T-helper 1 cell (primary cell): ENCODE data around the gene ZBED4.

Experiments used
- DNase-seq, 5 donors: peaks; one replicate each; pipeline ENCODE4 v3.0.0-alpha.2; 2012 to 2020

Gene ZBED4

DNA sequence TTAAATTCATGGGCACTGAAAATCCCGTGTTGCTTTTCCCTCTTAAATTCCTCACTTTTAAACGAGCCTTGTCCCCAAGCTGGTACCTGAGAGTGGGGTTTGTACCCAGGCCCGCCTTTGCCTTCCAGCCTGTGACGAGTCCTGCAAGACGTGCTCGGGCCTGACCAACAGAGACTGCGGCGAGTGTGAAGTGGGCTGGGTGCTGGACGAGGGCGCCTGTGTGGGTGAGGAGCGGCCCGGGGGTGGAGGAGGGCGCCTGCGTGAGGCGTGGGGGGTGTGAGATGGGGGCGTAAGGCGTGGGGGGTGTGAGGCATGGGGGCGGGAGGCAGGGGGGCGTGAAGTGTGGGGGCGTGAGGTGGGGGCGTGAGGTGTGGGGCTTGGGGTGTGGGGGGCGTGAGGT lies 68.8 kb downstream of the ZBED4 start:
- no peak for DNase-seq

DNA sequence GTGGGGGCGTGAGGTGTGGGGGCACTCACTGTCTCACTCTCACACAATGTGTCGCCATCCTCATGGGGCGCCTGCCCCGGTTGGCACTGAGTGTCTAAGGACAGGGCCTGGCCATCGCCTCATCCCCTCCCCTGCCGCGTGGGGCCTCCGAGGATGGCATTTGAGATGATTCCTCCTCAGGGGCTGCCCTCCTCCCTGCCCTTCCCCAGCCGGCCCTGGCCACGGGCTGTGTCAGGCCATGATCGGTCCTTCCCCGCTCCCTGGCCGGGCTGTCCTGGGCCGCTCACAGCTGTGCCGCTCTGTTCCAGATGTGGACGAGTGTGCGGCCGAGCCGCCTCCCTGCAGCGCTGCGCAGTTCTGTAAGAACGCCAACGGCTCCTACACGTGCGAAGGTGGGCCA lies 69.3 kb downstream of the ZBED4 start:
- no peak for DNase-seq

DNA sequence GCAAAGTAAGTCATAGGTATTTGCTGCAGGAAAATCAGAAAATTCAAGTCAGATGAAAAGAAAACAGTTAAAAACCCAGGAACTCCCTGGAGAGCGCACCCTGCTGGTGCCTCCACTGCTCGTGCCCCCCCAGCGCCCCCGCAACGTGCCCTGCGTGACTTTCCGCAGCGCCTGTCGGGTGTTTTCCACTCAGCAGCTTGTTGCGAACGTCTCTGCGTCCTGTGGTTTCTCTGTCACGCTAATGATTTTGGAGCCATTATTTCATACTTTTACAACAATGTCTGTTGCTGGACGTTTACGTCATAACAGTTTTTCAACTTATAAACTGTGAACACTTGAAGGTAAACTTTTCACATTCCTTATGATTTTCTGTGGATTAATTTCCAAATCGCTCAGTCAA lies 69.8 kb downstream of the ZBED4 start:
- DNase-seq = peak in 1 of 5 donors; percentile 33

DNA sequence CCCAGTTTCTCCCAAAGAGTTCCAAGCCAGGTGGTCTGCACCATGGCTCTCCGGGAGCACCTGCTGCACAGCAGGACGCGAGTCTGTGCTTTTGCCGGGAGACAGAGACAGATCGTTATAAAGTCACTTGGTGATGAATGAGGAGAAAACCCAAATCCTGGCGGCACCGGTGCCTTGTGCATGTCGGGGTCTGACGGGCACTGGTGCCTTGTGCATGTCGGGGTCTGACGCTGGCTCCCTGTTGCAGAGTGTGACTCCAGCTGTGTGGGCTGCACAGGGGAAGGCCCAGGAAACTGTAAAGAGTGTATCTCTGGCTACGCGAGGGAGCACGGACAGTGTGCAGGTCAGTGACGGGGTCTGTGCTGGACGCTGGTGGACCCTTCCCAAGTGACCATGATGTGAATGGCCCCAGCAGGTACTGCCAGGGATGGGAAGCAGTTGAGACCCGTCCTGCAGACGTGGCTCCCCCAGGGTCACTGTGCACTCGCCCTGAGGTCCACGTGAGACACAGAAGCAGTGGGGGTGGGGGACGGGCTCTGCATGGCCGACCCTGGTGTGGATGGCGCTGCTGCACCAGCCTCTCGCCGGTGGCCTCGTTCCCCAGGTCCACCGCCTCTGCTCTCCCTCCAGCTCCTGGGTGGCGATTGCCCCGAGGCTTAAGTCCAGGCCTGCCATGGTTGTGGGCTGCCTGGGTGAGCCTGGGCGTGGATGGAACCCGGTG lies 70.6 kb downstream of the ZBED4 start:
- no peak for DNase-seq

DNA sequence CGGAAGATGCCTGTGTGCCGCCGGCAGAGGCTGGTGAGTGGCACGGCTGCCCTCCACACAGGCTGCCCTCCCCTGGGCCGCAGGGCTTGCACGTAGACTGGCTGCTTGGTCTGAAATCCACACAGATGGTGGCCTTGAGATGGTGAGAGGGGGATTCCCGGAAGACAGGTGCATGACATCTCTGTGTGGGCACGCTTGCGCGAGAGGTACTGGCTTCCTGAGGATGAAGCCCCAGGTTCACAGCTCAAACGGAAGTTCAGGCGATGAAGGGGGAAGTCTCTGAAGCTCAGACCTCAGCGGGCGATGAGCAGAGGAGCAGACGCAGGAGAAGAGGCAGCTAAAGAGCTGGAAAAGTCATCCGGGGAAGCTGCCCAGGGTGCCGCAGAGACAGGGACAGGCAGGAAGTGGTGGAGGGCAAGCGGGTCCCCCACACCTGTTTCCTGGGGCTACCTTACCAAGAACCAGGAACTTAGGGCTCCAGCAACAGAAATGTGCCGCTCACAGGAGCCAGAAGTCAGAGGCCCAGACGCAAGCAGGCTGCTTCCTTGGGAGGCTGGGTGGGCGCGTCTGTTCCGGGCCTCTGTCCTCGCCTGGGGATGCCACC lies 72.0 kb downstream of the ZBED4 start:
- peak; percentile 57 to 77 (median 75) for DNase-seq

DNA sequence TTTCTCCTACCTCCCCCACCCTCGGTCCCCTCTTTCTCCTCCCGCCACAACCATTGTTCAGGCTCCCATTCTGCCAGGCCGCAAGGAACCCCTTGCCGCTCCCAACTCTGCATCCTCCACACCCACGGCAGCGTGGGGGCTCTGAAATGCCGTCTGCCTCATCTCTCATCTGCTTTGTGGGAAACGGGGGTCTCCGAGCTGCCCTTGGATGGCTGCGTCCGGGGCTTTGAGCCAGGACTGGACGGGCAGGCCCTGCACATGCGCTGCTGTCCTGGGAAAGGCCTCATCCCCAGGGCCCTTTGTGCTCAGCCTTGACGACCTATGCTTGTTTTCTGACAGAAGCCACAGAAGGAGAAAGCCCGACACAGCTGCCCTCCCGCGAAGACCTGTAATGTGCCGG lies 73.3 kb downstream of the ZBED4 start:
- DNase-seq = no peak

DNA sequence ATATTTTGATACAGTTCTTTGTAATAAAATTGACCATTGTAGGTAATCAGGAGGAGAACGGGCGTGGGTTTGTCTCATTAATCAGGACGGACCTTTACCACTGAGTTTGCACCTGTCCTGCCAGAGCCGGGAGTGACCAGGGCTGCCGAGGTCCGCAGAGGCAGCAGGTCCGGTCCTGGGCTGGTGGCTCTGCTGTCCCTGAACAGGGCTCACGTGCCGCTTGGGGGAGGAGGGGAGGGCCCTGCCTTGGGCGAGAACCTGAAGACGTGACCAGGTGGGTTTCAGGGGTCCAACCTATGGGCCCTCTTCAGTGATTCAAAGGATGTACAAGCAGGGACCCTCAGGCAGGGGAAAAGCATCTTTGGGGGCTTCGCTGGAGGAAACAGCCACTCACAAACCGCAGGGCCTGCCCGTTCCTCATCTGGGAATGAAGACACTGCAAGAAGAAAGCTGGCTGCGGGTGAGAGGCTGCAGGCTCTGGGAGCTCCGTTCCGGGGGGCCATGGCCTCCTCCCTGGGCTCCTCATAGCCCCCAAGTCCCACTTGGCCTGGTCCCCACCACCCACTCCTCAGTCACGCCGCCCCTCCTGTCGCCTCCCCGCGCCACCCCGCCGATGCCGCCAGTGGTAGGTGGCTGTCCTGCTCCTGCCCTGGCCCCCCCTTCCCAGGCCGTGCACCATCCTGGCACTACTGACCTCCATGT lies 74.0 kb downstream of the ZBED4 start:
- no peak for DNase-seq

DNA sequence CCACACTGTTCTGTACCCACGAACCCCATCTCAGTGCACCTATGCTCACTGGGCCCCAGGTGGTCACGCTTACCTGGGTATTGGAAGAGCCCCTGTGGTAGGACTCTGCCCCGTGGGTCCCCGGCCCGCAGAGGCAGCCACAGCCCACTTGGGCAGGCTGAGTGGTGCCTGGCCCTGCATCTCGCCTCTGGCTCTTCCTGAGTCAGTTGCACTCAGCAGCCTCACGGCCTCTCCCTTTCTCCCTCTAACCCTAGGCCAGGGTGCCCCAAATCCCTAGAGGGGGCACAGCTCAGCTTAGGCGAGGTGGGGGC lies 74.5 kb downstream of the ZBED4 start:
- no peak for DNase-seq

DNA sequence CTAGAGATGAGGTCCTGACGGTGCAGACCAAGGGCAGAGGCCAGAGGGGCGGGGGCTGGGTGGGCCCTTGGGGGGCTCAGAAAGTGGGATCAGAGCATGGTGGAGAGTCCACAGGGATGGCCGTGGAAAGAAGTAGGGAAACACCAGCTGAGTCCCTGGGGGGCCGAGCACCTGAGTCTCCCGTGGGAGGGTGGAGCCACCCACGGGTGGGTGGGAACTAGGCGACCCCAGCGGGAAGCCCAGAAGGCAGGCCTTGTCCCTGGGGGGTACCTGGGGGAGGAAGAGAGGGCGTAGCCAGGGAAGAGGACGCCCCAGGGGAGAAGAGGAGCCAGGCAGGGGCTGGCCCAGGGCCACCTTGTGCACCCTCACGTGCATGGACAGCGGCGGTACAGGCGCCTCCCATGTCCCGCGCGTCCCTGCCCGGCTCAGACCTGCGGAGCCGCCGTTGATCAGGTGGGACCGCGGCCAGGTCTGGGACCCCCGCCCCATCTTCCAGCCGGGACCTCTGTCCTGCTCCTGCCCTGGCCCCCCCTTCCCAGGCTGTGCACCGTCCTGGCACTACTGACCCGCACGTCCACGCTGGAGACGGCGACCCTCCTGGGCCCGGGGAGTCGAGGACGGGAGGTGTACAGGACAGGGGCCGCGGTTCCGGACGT lies 75.0 kb downstream of the ZBED4 start:
- no peak for DNase-seq

DNA sequence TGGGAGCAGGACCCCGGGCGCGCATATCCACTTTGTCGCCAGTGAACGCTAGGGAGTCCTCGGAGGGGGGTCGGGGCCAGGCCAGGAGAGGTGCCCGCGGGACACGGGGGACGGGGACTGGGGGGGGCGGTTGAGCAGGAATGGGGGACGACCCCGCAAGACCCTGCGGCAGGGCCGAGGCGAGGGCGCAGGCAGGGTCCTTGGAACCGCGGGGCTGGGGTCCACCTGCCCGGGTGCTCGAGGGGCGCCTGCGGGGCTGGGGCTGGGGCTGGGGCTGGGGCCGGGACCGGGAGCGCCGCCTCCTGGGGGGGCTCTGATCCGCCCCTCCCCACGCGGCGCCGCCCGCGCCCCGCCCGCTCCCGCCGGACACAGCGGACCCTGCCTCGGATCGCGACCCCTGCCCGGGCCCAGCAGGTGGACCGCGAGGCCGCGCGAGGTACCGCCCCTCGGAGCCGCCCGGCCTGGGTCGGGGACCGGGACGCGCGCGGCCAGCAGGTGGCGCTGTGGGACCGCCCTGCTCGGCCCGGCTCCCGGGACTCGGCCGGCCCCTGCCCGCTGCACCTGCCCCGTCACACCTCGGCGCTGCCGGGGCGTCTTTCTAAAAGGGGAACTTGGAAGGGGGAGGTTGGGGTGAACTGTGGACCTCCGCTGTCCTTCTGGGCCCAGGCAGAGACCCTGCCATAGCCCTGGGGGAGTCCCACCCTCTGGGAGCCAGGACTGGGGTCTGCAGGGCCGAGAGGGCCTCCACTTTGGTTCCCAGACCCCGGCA lies 75.8 kb downstream of the ZBED4 start:
- DNase-seq = peak; percentile 61 to 81 (median 65)

DNA sequence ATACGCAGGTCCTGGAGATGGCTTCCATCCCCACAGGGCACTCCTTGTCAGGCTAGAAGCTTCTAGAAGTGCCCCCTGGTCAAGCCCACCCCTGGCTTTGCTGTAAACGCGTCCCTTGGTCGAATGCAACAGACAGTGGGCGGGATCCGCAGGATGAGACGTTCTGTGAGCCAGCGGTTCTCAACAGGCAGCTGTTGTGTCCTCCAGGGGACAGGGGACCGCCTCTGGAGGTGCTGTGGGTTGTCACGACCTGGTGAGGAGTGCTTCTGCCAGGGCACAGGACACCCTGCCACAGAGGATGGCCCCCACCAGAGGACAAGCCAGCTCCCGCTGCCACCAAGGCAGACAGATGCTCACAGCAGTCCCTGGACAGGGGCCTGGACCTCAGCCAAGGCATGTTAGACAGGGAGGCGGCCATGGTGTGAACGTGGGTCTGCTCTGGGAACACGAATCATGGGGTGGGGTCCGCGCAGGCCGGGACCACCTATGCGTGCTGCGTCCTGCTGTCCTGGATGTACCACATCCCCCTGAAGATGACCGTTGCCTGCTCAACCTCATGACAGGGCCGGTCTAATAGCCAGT lies 76.4 kb downstream of the ZBED4 start:
- no peak for DNase-seq

DNA sequence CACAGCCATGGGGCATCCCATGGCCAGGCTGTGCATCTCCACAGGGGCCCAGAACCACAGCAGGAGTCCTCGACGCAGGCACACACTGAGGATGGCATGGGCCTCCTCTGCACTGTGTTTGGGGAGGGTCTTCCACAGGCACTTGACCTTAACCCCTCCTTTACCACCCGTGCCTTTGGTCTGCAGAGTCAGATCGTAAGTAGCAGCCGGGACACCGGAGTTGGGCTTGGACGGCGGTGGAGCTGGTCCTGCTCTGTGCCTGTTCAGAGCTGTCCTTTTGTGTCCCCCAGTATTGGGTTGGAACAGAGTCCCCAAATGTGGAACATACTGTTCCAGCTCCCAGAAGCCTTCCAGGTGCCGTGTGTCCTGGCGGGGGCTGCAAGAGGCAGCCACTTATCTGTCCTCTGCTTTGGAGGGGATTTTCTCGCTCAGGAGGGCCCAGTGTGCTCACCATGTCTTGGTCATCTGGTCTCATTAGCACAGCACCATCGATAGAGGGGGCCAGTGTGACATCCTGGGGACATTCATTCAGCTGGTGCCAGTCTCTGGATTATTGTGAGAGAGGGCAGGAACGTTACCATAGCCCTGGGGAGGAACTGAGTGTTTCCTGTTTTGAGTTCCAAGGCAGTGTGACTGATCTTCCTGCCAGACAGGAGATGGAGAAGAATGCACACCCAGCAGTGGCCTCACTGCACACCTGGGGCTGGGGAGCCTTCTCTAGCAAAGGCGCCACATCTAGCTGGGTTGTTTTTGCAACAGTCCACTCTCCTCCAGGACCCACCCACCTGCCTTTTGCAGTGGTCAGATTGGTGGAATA lies 77.2 kb downstream of the ZBED4 start:
- DNase-seq = peak in 2 of 5 donors; percentile 24 to 66

DNA sequence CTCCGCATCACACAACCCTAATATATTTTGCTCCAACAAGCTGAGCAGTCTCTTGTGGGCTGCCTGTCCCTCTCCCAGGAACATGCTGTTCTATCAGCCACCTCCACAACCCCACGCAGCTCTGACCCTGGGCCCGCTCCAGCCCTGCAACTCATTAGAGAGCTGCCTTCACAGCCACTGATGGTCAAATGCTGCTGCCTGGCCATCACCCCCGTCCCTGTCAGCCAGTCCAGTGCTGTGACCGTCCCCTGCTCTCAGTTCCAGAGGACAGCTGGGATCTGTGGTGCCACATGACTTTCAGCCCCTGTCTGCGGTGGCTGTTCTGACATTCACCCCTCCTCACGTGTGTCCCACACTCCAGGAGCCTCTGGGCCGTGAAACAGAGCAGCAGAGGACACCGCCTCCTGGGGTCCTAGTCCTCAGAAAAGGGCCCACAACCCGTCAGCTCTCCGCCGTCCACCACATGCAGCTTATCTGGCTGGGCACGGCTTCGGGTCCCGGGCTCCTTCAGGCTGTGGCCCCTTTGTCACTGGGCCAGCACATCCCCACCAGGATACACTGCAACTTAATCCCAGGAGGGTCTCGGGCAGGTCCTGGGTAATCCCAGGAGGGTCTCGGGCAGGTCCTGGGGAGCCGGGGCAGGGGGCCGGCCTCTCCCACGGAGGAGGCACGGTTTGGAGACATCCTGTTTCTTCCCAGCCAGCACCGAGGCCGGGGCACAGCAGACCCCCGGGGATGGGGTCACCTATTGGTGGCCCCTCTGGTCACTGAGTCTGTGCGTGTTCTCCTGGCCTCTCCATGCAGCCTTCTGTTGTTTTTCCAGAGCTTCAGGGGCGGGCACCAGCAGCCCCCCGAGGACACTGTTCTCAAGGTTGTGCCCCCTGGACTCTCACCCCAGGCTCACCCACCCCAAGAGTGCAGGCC lies 79.9 kb downstream of the ZBED4 start:
- DNase-seq = no peak

DNA sequence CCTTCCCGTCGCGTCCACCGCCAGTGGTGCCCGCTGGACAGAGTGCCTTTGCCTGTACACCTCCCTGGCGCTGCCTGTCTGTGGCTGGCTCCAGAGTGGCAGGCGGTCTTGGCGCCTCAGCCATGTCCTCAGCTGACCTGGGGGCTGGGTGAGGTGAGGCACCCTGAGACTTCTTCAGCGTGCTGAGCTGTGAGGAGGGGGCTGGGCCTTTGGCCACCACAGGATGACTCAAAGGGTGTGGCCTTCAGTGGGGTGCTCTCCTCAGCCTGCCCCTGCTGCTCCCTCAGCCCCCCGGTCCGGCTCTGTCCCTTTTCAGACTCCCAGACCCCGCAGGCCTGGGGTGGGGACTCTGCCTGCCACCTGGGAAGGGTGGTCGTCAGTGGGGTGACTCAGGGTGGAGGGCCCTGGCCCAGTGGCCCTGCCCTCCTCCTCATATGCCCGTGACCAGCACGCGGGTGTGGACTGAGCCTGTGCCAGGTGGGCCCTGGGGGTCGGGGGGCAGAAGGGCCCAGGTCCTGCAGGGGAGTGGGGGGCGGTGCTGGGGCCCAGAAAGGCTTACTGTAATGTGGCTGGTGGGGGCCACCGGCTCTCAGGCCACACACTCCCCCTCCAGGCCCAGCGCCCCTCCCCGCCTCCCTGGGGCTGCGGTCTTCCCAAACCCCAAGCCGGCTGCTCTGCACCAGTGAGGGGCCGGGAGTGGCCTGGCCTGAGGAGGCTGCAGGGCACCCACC lies 80.7 kb downstream of the ZBED4 start:
- peak; percentile 31 to 53 (median 38) for DNase-seq

DNA sequence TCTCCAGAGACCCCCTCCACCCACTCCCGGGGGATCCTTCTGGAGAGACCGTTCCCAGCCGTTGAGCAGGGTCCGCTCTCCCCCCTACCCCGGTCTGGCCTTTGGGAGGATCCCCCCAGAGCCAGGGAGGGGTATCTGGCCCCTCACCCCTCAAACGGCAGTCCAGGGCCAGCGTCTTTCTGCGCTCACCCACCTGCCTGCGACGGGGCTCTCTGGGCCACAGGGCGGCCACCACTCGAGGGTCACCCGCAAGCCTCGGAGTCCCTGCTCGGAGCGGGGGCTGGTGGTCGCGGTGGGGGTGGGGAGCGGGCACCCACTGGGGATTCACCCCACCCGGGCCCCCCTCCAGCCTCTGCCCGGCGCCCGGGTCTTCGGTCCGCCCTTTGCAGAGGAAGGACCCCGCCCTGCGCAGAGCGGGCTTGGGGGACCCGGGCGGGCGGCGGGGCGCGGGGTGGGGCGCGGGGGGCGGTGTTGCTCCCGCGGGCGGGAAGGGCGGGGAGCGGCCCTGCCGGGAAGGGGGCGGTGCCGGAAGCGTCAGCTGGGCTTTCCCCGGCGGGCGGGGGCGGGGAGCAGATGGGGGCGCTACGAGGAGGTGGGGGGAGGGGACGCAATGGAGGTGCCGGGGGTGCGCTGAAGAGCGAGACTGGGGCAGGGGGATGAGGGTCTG lies 81.4 kb downstream of the ZBED4 start:
- peak; percentile 74 to 91 (median 79) for DNase-seq

DNA sequence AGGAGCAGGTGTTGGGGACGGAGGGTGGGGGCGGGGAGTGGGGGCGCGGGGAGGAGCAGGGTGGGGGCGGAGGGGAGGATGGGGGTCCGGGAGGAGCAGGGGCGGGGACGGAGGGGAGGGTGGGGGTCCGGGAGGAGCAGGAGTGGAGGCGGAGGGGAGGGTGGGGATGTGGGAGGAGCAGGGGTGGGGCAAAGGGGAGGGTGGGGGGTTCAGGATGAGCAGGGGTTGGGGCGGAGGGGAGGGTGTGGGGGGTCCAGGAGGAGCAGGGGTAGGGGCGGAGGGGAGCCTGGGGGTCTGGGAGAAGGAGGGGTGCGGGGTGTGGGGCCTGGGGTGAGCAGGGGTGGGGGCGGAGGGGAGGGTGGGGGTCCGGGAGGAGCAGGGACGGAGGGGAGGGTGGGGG lies 81.9 kb downstream of the ZBED4 start:
- DNase-seq = peak in 2 of 5 donors; percentile 23 to 79

DNA sequence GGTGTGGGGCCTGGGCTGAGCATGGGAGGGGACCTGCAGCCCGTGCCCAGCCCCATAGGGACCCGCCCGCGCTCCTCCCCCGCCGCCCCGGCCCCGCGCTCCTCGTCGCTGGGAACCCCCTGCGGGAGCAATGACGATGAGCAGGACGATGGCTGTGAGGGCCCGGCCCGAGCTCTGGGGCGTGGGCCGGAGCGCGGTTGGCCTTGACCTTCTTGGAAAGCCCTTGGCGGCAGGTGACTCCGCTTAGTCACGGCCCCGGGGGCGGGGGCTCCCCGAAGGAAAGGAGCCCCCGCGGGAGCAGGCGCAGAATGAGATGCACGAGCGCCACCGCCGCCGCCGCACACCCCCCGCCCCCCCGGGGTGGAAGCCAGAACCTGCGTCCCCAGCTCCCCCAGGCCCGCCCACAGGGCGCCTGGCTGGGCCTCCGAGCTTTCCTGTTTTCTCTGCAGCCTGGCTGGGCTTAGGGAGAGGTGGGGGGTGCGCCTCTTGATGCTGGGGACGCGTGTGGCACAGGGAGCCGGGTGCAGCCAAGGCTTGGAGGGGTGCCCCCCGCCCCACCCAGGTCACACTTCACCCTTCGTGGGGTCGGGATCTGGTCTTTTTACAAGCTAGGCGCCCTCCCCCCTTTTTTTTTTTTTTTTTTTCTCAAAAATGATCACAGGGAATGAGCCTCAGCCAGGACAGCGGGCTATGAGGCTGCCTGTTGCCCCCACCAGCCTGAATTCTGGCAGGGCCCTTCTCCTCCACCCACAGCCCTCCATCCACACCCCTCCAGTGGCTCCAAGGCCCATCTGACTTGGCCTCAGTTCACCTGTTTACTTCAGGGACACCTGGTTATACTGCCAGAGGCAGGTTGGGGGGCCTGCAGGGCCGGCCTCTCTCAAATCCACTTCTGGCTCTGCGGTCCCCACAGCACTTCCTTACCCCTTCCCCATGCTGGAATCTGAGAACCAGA lies 82.7 kb downstream of the ZBED4 start:
- peak; percentile 85 to 96 (median 90) for DNase-seq
